22Rv1 (cell line): Measurements from ENCODE around the gene PLXNA4.

ENCODE experiments used
- CTCF ChIP-seq: fragments of 450-650 bp; IDR thresholded peaks from 2 replicates; pipeline ENCODE4 v1.5.1; 2017; ENCODE audit warnings: mild to moderate bottlenecking
- ZFX ChIP-seq: fragments of 450-650 bp; IDR thresholded peaks from 2 replicates; pipeline ENCODE4 v1.6.1; 2017; ENCODE audit warnings: antibody characterized with exemption, borderline replicate concordance

GRCh38 chr7:132158841-132159240 lies 417.4 kb downstream of the PLXNA4 start:
- TF ChIP-seq CTCF (no peak), ZFX (no peak)
